ENCODE data around the gene YJEFN3. TPM values are rescaled to one million over a fixed set of nuclear protein-coding genes. Genes with fewer than 3 reads are reported as not detected.

YJEFN3 gene
- polyA plus RNA-seq, 1 experiment: 1.2 TPM

DNA sequence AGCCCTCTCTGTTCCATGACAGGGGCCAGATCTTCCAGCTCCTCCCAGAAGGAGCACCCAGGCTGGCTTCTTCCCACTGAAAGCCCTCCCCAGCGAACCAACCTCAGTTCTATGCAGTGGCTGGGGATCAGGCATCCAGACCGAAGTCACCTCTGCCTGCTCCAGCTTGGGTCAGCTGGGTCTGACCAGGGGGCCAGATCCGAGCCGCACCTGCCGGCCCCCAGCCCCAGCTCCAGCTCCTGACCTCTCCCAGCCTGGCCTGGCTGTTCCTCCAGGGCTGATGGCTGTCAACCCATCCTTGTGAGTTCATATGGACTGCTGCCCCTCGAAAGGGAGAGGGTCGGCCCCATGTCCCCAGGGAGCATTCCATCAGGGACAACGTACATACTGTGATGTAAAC lies 21.4 kb upstream of the YJEFN3 start:
- no peaks in the 10 kb centered on the region; the same call in 1 of the 2 replicates for H3K9me3 ChIP-seq (ENCODE audit: control insufficient read depth, insufficient read depth, low read length)
- CTCF ChIA-PET: no interaction called here

GRCh38 chr19:19508217-19508616 lies 20.5 kb upstream of the YJEFN3 start:
- CTCF ChIA-PET: interaction anchor here (0.9 kb wide), 1 partner anchor 18 kb away, joined by 3 read pairs; no protein-coding TSS in a partner anchor

More for the DNA sequence above, 21.4 kb upstream of the YJEFN3 start:
- POLR2A ChIA-PET: no interaction called here
- H3K4me3 ChIP-seq (ENCODE audit: low read depth, low read length): no peak overlapping the region
- no peak for DNase-seq (ENCODE audit: low read depth, low spot score)
- H3K27ac ChIP-seq (ENCODE audit: low read depth, low read length): no peak overlapping the region
- H3K27me3 ChIP-seq (ENCODE audit: control insufficient read depth, insufficient read depth, low read length): no peaks in the 10 kb centered on the region
- TF ChIP-seq, protein P1, sequence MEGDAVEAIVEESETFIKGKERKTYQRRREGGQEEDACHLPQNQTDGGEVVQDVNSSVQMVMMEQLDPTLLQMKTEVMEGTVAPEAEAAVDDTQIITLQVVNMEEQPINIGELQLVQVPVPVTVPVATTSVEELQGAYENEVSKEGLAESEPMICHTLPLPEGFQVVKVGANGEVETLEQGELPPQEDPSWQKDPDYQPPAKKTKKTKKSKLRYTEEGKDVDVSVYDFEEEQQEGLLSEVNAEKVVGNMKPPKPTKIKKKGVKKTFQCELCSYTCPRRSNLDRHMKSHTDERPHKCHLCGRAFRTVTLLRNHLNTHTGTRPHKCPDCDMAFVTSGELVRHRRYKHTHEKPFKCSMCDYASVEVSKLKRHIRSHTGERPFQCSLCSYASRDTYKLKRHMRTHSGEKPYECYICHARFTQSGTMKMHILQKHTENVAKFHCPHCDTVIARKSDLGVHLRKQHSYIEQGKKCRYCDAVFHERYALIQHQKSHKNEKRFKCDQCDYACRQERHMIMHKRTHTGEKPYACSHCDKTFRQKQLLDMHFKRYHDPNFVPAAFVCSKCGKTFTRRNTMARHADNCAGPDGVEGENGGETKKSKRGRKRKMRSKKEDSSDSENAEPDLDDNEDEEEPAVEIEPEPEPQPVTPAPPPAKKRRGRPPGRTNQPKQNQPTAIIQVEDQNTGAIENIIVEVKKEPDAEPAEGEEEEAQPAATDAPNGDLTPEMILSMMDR (IDR thresholded peaks at IDR 0.05; ENCODE audit: low read depth, low read length): no peak

DNA sequence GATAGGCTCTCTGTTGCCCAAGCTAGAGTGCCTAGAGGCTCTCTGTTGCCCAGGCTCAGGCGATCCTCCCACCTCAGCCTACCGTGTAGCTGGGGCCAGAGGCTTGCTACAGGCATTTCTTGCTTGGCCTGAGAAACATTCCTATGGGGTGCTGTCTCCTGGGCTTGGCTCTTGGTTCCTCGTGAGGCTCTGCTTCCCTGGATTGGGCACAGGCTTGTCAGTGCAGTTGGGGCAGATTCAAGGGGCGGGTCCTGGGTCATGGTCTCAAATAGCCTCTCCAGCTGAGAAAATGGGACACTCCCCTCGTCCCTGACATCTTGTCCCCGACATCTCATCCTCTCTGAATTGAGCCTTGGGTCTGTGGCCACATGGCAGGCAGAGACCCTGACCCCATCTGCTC lies 18.3 kb upstream of the YJEFN3 start:
- CTCF ChIA-PET: interaction anchor here (1.4 kb wide), 1 partner anchor 19 kb away, joined by 3 read pairs; no protein-coding TSS in a partner anchor
- POLR2A ChIA-PET: no interaction called here
- Histone ChIP-seq H3K9me3 (ENCODE audit: control insufficient read depth, insufficient read depth, low read length) (peaks cover 20% of the 10 kb centered on the region), H3K27ac (ENCODE audit: low read depth, low read length) (no peak overlapping the region), H3K4me3 (ENCODE audit: low read depth, low read length) (no peak overlapping the region), H3K27me3 (ENCODE audit: control insufficient read depth, insufficient read depth, low read length) (no peaks in the 10 kb centered on the region)
- no peak for DNase-seq (ENCODE audit: low read depth, low spot score)
- TF ChIP-seq, protein P1 (IDR thresholded peaks at IDR 0.05; ENCODE audit: low read depth, low read length): no peak

More at GRCh38 chr19:19508217-19508616, 20.5 kb upstream of the YJEFN3 start:
- H3K4me3 ChIP-seq (ENCODE audit: low read depth, low read length): no peak overlapping the region
- no peak for DNase-seq (ENCODE audit: low read depth, low spot score)
- POLR2A ChIA-PET: no interaction called here
- no peaks in the 10 kb centered on the region; the same call in 1 of the 2 replicates for H3K9me3 ChIP-seq (ENCODE audit: control insufficient read depth, insufficient read depth, low read length)
- H3K27ac ChIP-seq (ENCODE audit: low read depth, low read length): no peak overlapping the region
- TF ChIP-seq, protein P1 (IDR thresholded peaks at IDR 0.05; ENCODE audit: low read depth, low read length): no peak
- H3K27me3 ChIP-seq (ENCODE audit: control insufficient read depth, insufficient read depth, low read length): no peaks in the 10 kb centered on the region

DNA sequence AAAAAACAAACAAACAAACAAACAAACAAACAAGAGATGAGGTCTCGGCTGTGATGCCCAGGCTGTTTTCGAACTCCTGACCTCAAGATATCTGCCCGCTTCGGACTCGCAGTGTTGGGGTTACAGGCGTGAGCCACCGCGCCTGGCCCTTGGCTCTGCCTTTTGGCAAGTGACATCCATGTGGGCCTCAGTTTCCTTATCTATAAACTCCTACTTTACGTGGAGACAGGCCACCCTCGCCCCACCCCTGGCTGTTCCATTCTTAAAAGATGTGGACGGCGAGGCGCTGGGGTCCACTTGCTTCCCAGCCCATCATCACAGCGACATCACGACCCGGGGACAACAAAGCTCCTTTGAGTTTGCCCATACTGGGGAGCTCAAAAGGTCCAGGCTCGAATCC lies 15.0 kb upstream of the YJEFN3 start:
- Histone ChIP-seq H3K4me3 (ENCODE audit: low read depth, low read length) (no peak overlapping the region), H3K9me3 (ENCODE audit: control insufficient read depth, insufficient read depth, low read length) (peaks cover 21% of the 10 kb centered on the region), H3K27me3 (ENCODE audit: control insufficient read depth, insufficient read depth, low read length) (no peaks in the 10 kb centered on the region), H3K27ac (ENCODE audit: low read depth, low read length) (no peak overlapping the region)
- CTCF ChIA-PET: no interaction called here
- no peak for DNase-seq (ENCODE audit: low read depth, low spot score)
- POLR2A ChIA-PET: no interaction called here
- TF ChIP-seq, protein P1 (IDR thresholded peaks at IDR 0.05; ENCODE audit: low read depth, low read length): no peak

DNA sequence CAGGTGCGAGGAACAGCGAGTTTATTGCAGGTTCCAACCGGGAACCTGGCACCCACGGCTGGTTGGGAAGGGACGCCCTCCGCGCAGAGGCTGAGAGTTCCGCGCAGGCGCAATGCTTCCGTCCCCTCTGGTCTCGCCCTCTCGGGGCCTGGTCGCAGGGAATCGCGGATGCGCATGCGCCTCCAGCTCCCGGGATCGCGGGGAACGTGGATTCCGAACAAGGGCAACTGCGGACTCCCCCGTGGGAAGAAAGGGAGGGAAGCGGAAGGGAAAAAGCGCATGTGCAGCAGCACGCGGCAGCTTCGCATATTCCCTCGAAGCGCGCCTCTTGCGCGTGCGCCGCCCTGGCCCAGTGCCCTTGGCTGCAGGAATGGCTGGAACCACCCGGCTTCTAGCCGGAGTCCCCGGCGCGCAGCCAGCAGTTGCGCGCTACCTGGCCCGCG lies 14.5 kb upstream of the YJEFN3 start:
- no peak overlapping the region for H3K4me3 ChIP-seq (ENCODE audit: low read depth, low read length)
- no peak overlapping the region for H3K27ac ChIP-seq (ENCODE audit: low read depth, low read length)
- H3K9me3 ChIP-seq (ENCODE audit: control insufficient read depth, insufficient read depth, low read length): peaks cover 21% of the 10 kb centered on the region
- TF ChIP-seq, protein P1 (IDR thresholded peaks at IDR 0.05; ENCODE audit: low read depth, low read length): no peak
- ChIA-PET POLR2A (no interaction called here), CTCF (no interaction called here)
- H3K27me3 ChIP-seq (ENCODE audit: control insufficient read depth, insufficient read depth, low read length): no peaks in the 10 kb centered on the region
- no peak for DNase-seq (ENCODE audit: low read depth, low spot score)

All from AG04450 (cell line).